Keratinocyte (primary cell): ENCODE measurements around the gene TSPAN1. TPM values are rescaled to one million over a fixed set of nuclear protein-coding genes. Genes with fewer than 3 reads are reported as not detected.

Experiments
- DNase-seq: peaks from one replicate; pipeline ENCODE4 v3.0.0-alpha.2; 2011; ENCODE audit warnings: low read depth, missing footprints, low spot score
- FAIRE-seq: peaks from 2 replicates; lab custom pipeline; 2011; peaks lifted over from hg19 to GRCh38; lab: Jason Lieb, UNC
- H2AFZ ChIP-seq: 2 replicates; pipeline ENCODE4 v1.6.0; 2012; ENCODE audit warnings: low read length, control low read depth, inconsistent platforms; ENCODE audit not compliant: control insufficient read depth
- H3K27ac ChIP-seq: 2 replicates; pipeline ENCODE4 v1.5.1; 2011; ENCODE audit warnings: low read length; ENCODE audit not compliant: control insufficient read depth, insufficient read depth
- H3K27me3 ChIP-seq: 3 replicates; pipeline ENCODE4 v1.6.0; 2011; ENCODE audit warnings: low read length; ENCODE audit not compliant: control insufficient read depth, insufficient read depth; ENCODE audit errors: extremely low read depth
- H3K36me3 ChIP-seq, 2 experiments: 2 replicates in 1 of 2; 3 replicates in 1 of 2; pipeline ENCODE4 v1.5.1; 2011; ENCODE audit warnings: low read length in 2 of 2, mild to moderate bottlenecking in 1 of 2; ENCODE audit not compliant: control insufficient read depth in 2 of 2, insufficient read depth in 2 of 2; ENCODE audit errors: extremely low read depth in 1 of 2
- H3K4me1 ChIP-seq: 3 replicates; pipeline ENCODE4 v1.5.1; 2011; ENCODE audit warnings: low read length; ENCODE audit not compliant: control insufficient read depth, insufficient read depth; ENCODE audit errors: extremely low read depth
- H3K4me2 ChIP-seq: 3 replicates; pipeline ENCODE4 v1.6.0; 2011; ENCODE audit warnings: low read depth, low read length; ENCODE audit not compliant: control insufficient read depth, insufficient read depth; ENCODE audit errors: extremely low read depth
- H3K4me3 ChIP-seq, 3 experiments: fragments of 200-600 bp in 1 of 3; sonication (generic) in 1 of 3; 2 replicates in 2 of 3; 3 replicates in 1 of 3; pipeline ENCODE4 v1.5.1; 2011 to 2016; ENCODE audit warnings: low read length in 3 of 3, mild to moderate bottlenecking in 3 of 3, control low read depth in 2 of 3, inconsistent platforms in 1 of 3, low read depth in 1 of 3, mixed read lengths in 1 of 3, mixed run types in 1 of 3, moderate library complexity in 1 of 3; ENCODE audit not compliant: control insufficient read depth in 2 of 3, insufficient read depth in 2 of 3; ENCODE audit errors: extremely low read depth in 1 of 3
- H3K79me2 ChIP-seq: 2 replicates; pipeline ENCODE4 v1.6.0; 2012; ENCODE audit warnings: low read length; ENCODE audit not compliant: control insufficient read depth, insufficient read depth
- H3K9ac ChIP-seq: 3 replicates; pipeline ENCODE4 v1.6.0; 2011; ENCODE audit warnings: low read length; ENCODE audit not compliant: control insufficient read depth, insufficient read depth; ENCODE audit errors: extremely low read depth
- H3K9me1 ChIP-seq: 3 replicates; pipeline ENCODE4 v1.6.0; 2011; ENCODE audit warnings: low read length; ENCODE audit not compliant: control insufficient read depth, insufficient read depth; ENCODE audit errors: extremely low read depth
- H3K9me3 ChIP-seq: 2 replicates; pipeline ENCODE4 v1.5.1; 2012; ENCODE audit warnings: low read depth, low read length; ENCODE audit not compliant: control insufficient read depth
- H4K20me1 ChIP-seq: 3 replicates; pipeline ENCODE4 v1.6.0; 2011; ENCODE audit warnings: low read length; ENCODE audit not compliant: control insufficient read depth, insufficient read depth; ENCODE audit errors: extremely low read depth
- CTCF ChIP-seq, 3 experiments: IDR thresholded peaks in 1 of 3; conservative IDR thresholded peaks in 1 of 3; optimal IDR thresholded peaks in 1 of 3; 2 replicates in 2 of 3; 3 replicates in 1 of 3; pipeline versions ENCODE3 to v1.5.1; 2011; ENCODE audit warnings: low read length in 3 of 3, mild to moderate bottlenecking in 3 of 3, moderate library complexity in 2 of 3, control low read depth in 1 of 3, inconsistent platforms in 1 of 3; ENCODE audit not compliant: insufficient read depth in 2 of 3; ENCODE audit errors: extremely low read depth in 1 of 3
- EZH2 ChIP-seq: IDR thresholded peaks from one replicate; pipeline ENCODE4 v1.6.1; 2012; ENCODE audit warnings: inconsistent platforms, mild to moderate bottlenecking, low read length, moderate library complexity
- dilution Hi-C: fragments of 300-500 bp; cut with MboI; formaldehyde crosslinking; loops from one replicate; pipeline ENCODE4 v1.7.0; 2020; ENCODE audit warnings: low sequenced_read_pairs; ENCODE audit not compliant: extremely low pct_ligation_motif_present
- polyA plus RNA-seq, 5 experiments: library from polyadenylated mRNA; depleted of rRNA in 3 of 5; stranded (reverse) in 3 of 5; stranded (forward) in 1 of 5; unstranded in 1 of 5; fragments of >200 nt; gene quantifications; 1 replicate in 1 of 5; 2 replicates in 3 of 5; 3 replicates in 1 of 5; pipeline versions ENCODE4 v1.2.1 to v1.2.3, GENCODE V29; 2011 to 2012; ENCODE audit warnings: missing spikeins in 2 of 5, low read depth in 1 of 5, low replicate concordance in 1 of 5

The TSPAN1 gene
- polyA plus RNA-seq, 1 donor (not counting 4 experiments of a cell fraction or from before 2014, with no cell fraction given): 312 TPM

- no peaks in the 10 kb centered on the region for H3K9me3 ChIP-seq
- H3K79me2 ChIP-seq: no peaks in the 10 kb centered on the region
- H3K4me2 ChIP-seq: no peak overlapping the region
- H3K4me1 ChIP-seq: peaks cover 32% of the 10 kb centered on the region
- no peak overlapping the region for H2AFZ ChIP-seq
- DNase-seq (no peak), FAIRE-seq (no peak)
- H4K20me1 ChIP-seq: no peaks in the 10 kb centered on the region
- no peak overlapping the region for H3K4me3 ChIP-seq
- TF ChIP-seq CTCF (optimal IDR thresholded peaks at IDR 0.05 in 1 of 3, IDR thresholded peaks at IDR 0.05 in 1 of 3, conservative IDR thresholded peaks at IDR 0.05 in 1 of 3; ENCODE audit: extremely low read depth in 1 of 3, insufficient read depth in 2 of 3, low read length in 3 of 3): no peak
- TF ChIP-seq EZH2: no peak
- H3K27me3 ChIP-seq: no peaks in the 10 kb centered on the region
- dilution Hi-C loops: loop anchor here (25.0 kb wide), 1 partner anchor 138 kb away; no protein-coding TSS in a partner anchor
- no peak overlapping the region for H3K27ac ChIP-seq
- no peaks in the 10 kb centered on the region for H3K36me3 ChIP-seq
- no peaks in the 10 kb centered on the region for H3K9me1 ChIP-seq
- H3K9ac ChIP-seq: no peak overlapping the region
These were observed 356 bp downstream of the TSPAN1 start for GRCh38 chr1:46175243-46175642.

GRCh38 chr1:46176211-46176865 is 1.5 kb downstream of the TSPAN1 start, which contains the start of gene P3R3URF:
Gene P3R3URF, minus strand, starts transcription at chr1:46176488. Its CDS starts 17 bp downstream, at chr1:46176471.
- no peaks in the 10 kb centered on the region for H3K9me1 ChIP-seq
- no peak within 1 kb of the TSS for H3K4me2 ChIP-seq
- TF ChIP-seq CTCF (optimal IDR thresholded peaks at IDR 0.05 in 1 of 3, IDR thresholded peaks at IDR 0.05 in 1 of 3, conservative IDR thresholded peaks at IDR 0.05 in 1 of 3; ENCODE audit: extremely low read depth in 1 of 3, insufficient read depth in 2 of 3, low read length in 3 of 3): no peak
- TF ChIP-seq EZH2: no peak
- H3K4me1 ChIP-seq: peaks cover 39% of the 10 kb centered on the region
- DNase-seq (no peak), FAIRE-seq (no peak)
- H3K79me2 ChIP-seq: no peaks in the 10 kb centered on the region
- H3K9ac ChIP-seq: no peak within 1 kb of the TSS
- no peaks in the 10 kb centered on the region for H3K36me3 ChIP-seq
- H3K9me3 ChIP-seq: no peaks in the 10 kb centered on the region
- H2AFZ ChIP-seq: no peak within 1 kb of the TSS
- dilution Hi-C loops: loop anchor here (25.0 kb wide), 1 partner anchor 139 kb away; no protein-coding TSS in a partner anchor
- H3K4me3 ChIP-seq: no peak within 1 kb of the TSS
- no peak within 1 kb of the TSS for H3K27ac ChIP-seq
- no peaks in the 10 kb centered on the region for H3K27me3 ChIP-seq
- no peaks in the 10 kb centered on the region for H4K20me1 ChIP-seq
